MM.1S (cell line): ENCODE data around the gene BCAS3.

Source experiments
- CTCF ChIP-seq: fragments of 300-600 bp; sonication (generic); IDR thresholded peaks from 2 replicates; pipeline ENCODE4 v1.5.1; 2016; ENCODE audit warnings: antibody characterized with exemption, low read length, mixed read lengths
- EZH2 ChIP-seq: fragments of 300-600 bp; sonication (generic); optimal IDR thresholded peaks from 2 replicates; pipeline ENCODE3; 2017; ENCODE audit warnings: low read depth, mild to moderate bottlenecking, antibody characterized with exemption, low read length, mixed read lengths
- EZH2phosphoT487 ChIP-seq: fragments of 300-600 bp; sonication (generic); IDR thresholded peaks from 2 replicates; pipeline ENCODE4 v1.6.1; 2018; ENCODE audit warnings: antibody characterized with exemption, low read length

- TF ChIP-seq CTCF, result no peak
- no peak for TF ChIP-seq EZH2phosphoT487
- no peak for TF ChIP-seq EZH2
These were observed 736.7 kb downstream of the BCAS3 start for GRCh38 chr17:61414141-61414935.
